Activated B cell treated with CpG ODN at 0.5 μM for 24 hours (primary cell): Measurements from ENCODE around the gene ATP11A. TPM values are rescaled to one million over a fixed set of nuclear protein-coding genes. Genes with fewer than 3 reads are reported as not detected.

ENCODE experiments used
- ATAC-seq: fragments of 200-7000 bp; cut with Tn5 transposase; one replicate; pipeline ENCODE4 v1.10.0; 2021; ENCODE audit warnings: low read depth, mild to moderate bottlenecking, moderate library complexity
- CTCF ChIA-PET: fragments of 350-600 bp; sonication (Branson Sonifier 250); formaldehyde crosslinking; loops from one replicate; lab custom pipeline; 2021; ENCODE audit warnings: antibody characterized with exemption; lab: Charles Lee
- POLR2A ChIA-PET: fragments of 350-600 bp; sonication (Branson Sonifier 250); formaldehyde crosslinking; loops from one replicate; lab custom pipeline; 2021; ENCODE audit warnings: antibody characterized with exemption; lab: Charles Lee
- DNase-seq: peaks from one replicate; pipeline ENCODE4 v3.0.0; 2022
- H3K27ac Mint-ChIP-seq: one replicate; pipeline ENCODE4 v1.8.0; 2020; ENCODE audit warnings: mixed read lengths
- H3K27me3 Mint-ChIP-seq: one replicate; pipeline ENCODE4 v1.8.0; 2021; ENCODE audit warnings: mixed read lengths
- H3K36me3 Mint-ChIP-seq: one replicate; pipeline ENCODE4 v1.8.0; 2021; ENCODE audit warnings: low read depth, mixed read lengths
- H3K4me1 Mint-ChIP-seq: one replicate; pipeline ENCODE4 v1.8.0; 2021; ENCODE audit warnings: mixed read lengths
- H3K4me3 Mint-ChIP-seq: one replicate; pipeline ENCODE4 v1.8.0; 2020; ENCODE audit warnings: mild to moderate bottlenecking, mixed read lengths
- H3K9me3 Mint-ChIP-seq: one replicate; pipeline ENCODE4 v1.8.0; 2020; ENCODE audit warnings: mixed read lengths
- CTCF ChIP-seq: fragments of 200-600 bp; IDR thresholded peaks from one replicate; pipeline ENCODE4 v1.8.0; 2022; ENCODE audit warnings: antibody characterized with exemption, mild to moderate bottlenecking
- intact Hi-C: fragments of 100-400 bp; cut with micrococcal nuclease; formaldehyde crosslinking; loops from one replicate; pipeline ENCODE4 v1.15.1; 2024
- total RNA-seq: library from RNA; stranded (reverse); gene quantifications from 2 replicates; pipeline ENCODE4 v1.2.3, GENCODE V29; 2022

The ATP11A gene
- total RNA-seq, 1 donor from 2014 or later, result 49.6 TPM

- ATAC-seq (no peak), DNase-seq (no peak)
- Mint-ChIP-seq H3K4me3 (no peak overlapping the region), H3K9me3 (no peaks in the 10 kb centered on the region), H3K36me3 (peaks cover 16% of the 10 kb centered on the region), H3K4me1 (peaks cover 10% of the 10 kb centered on the region), H3K27ac (no peak overlapping the region), H3K27me3 (peaks cover 3% of the 10 kb centered on the region)
- TF ChIP-seq CTCF, result no peak
- CTCF ChIA-PET, result no interaction called here
- intact Hi-C loops, result no loop called here
- POLR2A ChIA-PET, result no interaction called here
These were observed 208.9 kb downstream of the ATP11A start for GRCh38 chr13:112898621-112899280.

- ChIA-PET CTCF (no interaction called here), POLR2A (no interaction called here)
These were observed 209.7 kb downstream of the ATP11A start for GRCh38 chr13:112899281-112900225.

GRCh38 chr13:112900226-112900600 lies 210.4 kb downstream of the ATP11A start:
- no peak for TF ChIP-seq CTCF
- Mint-ChIP-seq H3K4me1 (peaks cover 5% of the 10 kb centered on the region), H3K36me3 (peaks cover 20% of the 10 kb centered on the region), H3K4me3 (no peak overlapping the region), H3K27ac (no peak overlapping the region), H3K27me3 (peaks cover 3% of the 10 kb centered on the region), H3K9me3 (peaks cover 4% of the 10 kb centered on the region)
- ATAC-seq, result no peak
- intact Hi-C loops, result no loop called here
- ChIA-PET POLR2A (no interaction called here), CTCF (no interaction called here)
- DNase-seq, result no peak

More at GRCh38 chr13:112899281-112900225, 209.7 kb downstream of the ATP11A start:
- no peak for TF ChIP-seq CTCF
- Mint-ChIP-seq H3K9me3 (no peaks in the 10 kb centered on the region), H3K4me1 (peaks cover 9% of the 10 kb centered on the region), H3K27ac (no peak overlapping the region), H3K27me3 (peaks cover 3% of the 10 kb centered on the region), H3K36me3 (peaks cover 16% of the 10 kb centered on the region), H3K4me3 (no peak overlapping the region)
- intact Hi-C loops, result no loop called here
- DNase-seq (no peak), ATAC-seq (no peak)

- Mint-ChIP-seq H3K27ac (no peak overlapping the region), H3K4me1 (peaks cover 5% of the 10 kb centered on the region), H3K36me3 (peaks cover 22% of the 10 kb centered on the region), H3K27me3 (peaks cover 3% of the 10 kb centered on the region), H3K9me3 (peaks cover 6% of the 10 kb centered on the region), H3K4me3 (no peak overlapping the region)
- POLR2A ChIA-PET, result interaction anchor here (0.6 kb wide), 1 partner anchor 1987 kb away, joined by 3 read pairs; no protein-coding TSS in a partner anchor
- no peak for TF ChIP-seq CTCF
- no peak for ATAC-seq
- intact Hi-C loops, result no loop called here
- no peak for DNase-seq
- CTCF ChIA-PET, result no interaction called here
These were observed 210.9 kb downstream of the ATP11A start for GRCh38 chr13:112900691-112901091.

GRCh38 chr13:112902101-112902651 lies 212.3 kb downstream of the ATP11A start:
- Mint-ChIP-seq H3K27me3 (peaks cover 3% of the 10 kb centered on the region), H3K36me3 (peaks cover 25% of the 10 kb centered on the region), H3K4me1 (peaks cover 17% of the 10 kb centered on the region), H3K4me3 (no peak overlapping the region), H3K9me3 (peaks cover 6% of the 10 kb centered on the region), H3K27ac (no peak overlapping the region)
- no peak for TF ChIP-seq CTCF
- ATAC-seq (no peak), DNase-seq (no peak)
- ChIA-PET POLR2A (no interaction called here), CTCF (no interaction called here)
- intact Hi-C loops, result no loop called here
